GM18508 (cell line): Measurements from ENCODE around the gene PAN3.
"Not testable (repeated sequence)": the region's sequence is repeated elsewhere in the genome, so short reads cannot be mapped to it uniquely, and the experiment has no call there.

Experiments
- ATAC-seq: cut with Tn5 transposase; IDR thresholded peaks from one replicate; pipeline ENCODE4 v1.9.1; 2021; ENCODE audit warnings: moderate number of reproducible peaks; ENCODE audit not compliant: insufficient read depth, unreplicated experiment

Gene PAN3

DNA sequence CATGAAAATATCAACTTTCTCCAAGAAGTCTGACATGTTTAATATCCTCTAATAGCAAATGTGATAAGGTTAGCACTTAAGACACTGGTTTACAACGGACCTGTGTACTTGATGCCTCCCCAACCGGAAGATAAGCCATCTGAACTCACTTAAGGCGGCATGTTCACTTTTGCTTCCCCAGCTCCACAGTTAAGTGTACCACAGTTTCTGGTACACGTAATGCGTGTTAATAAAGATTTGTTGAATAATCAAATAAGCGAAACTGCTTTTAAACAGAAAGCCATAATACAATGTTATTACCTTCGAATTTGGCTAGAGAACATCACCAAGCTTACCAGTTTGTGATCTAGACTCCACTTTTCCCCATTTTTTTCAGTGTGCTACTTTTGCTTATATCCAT, 1.4 kb upstream of the PAN3 start:
- ATAC-seq = no peak

DNA sequence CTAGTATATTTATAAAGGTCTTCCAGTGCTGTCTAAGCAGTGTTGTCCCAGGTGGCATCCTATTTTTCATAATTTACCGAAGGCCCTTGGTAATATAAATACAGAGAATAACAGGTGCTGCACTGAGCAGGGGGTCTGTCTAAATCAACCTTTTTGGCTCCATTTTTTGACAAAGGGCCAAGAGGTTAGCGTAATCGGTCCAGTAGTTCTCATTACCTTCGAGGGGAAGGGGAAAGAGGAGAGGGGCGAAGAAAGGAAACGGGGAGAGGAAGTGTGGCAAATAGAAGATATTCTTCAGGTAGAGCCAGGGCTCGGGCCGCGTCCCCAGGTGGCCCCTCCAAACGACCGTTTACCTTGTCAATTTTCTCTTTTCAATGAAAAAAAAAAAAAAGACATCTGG, 749 bp upstream of the PAN3 start:
- peak; percentile 5 for ATAC-seq

DNA sequence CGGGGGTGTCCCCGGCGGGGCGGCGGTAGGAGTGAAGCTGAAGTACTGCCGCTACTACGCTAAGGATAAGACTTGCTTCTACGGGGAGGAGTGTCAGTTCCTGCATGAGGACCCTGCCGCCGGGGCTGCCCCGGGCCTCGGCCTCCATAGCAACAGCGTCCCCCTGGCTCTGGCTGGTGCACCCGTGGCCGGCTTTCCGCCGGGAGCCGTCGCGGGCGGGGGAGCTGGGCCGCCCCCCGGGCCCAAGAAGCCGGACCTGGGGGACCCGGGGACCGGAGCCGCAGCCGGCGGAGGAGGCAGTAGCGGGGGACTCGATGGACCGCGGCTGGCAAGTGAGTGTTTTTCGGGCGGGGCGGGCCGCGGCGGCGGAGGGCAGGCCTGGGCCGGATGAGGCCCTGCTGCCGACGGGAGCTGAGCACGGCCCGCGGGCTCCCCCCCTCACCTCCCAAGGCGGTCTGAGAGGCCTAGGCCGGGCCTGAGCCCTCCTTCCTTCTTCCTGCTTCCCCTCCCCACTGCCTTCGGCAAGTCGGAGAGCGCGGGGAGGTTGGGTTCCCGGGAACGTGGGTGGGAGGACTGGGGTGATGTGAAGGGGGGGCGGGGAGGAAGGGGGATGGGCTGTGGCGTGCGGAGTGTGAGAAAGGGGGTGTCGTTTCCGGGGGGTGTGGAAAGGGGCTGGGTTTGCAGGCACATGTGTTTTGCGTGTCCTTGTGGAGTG, 568 bp downstream of the PAN3 start:
- no peak for ATAC-seq

DNA sequence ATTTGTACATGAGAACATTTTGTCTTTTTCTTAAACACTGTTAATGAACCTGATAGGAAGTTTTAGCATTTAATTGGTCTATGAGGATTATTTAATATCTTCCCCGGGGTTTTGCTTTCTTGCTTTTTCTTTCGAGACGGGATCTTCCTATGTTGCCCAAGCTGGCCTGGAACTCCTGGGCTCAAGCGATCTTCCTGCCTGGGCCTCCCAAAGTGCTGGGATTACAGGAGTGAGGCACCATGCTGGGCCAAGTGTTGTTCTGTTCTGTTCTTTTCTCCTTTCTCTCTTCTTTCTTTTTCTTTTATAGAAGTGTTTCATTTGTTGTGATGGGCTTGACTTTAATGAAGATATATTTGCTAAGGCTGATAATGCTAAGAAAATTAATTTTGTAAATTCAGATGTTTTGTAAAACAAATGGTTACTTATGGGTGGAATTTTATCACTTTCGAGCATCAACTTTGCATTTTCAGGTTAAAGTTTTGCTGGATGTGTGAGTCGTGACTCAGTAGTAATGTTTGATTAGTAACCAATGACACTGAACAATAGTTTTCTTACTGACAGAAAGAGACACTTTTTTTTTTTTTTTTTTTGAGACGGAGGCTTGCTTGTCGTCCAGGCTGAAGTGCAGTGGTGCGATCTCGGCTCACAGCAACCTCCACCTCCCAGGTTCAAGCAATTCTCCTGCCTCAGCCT, 2.2 kb downstream of the PAN3 start:
- ATAC-seq = no peak

DNA sequence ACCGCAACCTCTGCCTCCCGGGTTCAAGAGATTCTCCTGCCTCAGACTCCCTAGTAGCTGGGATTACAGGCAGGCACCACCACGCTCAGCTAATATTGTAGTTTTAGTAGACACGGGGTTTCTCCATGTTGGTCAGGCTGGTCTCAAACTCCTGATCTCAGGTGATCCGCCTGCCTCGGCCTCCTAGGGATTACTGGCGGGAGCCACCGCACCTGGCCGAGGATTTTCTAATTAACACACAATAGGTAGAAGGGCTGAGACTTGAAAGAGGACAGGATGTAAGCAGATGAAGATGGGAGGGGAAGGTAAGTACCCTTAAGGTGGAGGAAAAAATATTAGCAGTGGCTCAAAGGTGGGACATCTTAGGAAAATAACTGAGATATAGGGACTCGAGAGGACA, 3.2 kb downstream of the PAN3 start:
- ATAC-seq = not testable (repeated sequence)

DNA sequence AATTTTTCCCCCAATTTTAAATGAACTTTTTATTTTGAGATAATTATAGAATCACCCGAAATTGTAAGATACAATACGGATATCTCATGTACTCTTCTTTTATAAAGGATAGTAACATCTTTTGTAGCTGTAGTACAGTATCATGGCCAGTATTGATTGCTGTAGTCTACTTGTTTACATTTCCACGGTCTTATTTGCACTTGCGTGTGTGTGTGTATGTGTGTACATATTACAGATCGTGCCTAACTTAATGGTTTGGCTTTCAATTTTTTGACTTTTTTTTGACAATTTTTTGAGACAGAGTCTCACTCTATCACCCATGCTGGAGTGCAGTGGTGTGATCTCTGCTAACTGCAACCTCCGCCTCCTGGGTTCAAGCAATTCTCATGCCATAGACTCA, 6.7 kb downstream of the PAN3 start:
- ATAC-seq = no peak

DNA sequence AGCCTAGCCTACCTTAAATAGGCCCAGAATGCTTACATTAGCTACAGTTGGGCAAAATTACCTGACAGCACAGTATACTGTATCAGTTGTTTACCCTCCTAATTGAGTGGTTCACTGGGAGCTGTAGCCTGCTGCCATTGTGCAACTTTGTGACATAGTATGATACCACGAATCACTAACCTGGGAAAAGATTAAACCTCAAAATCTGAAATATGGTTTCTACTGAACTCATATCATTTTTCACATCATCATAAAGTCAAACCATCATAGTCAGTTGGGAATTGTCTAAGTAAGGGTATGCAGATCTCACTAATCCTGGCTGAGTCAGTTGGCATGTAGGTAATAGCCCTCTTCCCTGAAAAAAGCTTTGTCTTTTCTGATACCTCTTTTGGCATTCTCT, 9.2 kb downstream of the PAN3 start:
- no peak for ATAC-seq

DNA sequence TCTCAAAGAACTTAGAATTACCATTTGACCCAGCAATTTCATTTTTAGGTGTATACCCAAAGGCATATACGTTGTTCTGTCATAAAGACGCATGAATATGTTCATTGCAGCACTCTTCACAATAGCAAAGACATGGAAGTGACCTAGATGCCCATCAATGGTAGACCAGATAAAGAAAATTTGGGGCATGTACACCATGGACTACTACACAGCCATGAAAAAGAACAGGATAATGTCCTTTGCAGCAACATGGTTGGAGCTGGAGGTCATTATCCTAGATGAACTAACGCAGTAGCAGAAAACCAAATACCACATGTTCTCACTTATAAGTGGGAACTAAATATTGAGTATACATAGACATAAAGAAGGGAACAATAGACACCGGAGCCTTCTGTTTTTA, 20.7 kb downstream of the PAN3 start:
- no peak for ATAC-seq

DNA sequence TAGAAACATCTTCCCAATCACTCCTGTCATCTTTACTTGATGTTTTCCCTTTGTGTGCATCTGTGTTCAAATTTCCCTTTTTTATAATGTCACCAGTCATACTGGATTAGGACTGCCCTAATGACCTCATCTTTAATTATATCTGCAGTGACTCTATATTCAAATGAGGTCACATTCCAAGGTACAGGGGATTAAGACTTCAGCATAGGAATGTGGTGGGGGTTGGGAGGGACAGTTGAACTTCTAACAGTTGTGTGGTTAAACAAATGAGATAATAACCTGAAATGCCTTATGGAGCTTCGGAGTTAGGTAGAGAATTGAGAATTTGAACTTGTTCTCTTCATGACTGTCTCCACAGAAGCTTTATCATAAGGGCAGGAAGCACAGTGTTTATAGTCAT, 23.0 kb downstream of the PAN3 start:
- no peak for ATAC-seq

DNA sequence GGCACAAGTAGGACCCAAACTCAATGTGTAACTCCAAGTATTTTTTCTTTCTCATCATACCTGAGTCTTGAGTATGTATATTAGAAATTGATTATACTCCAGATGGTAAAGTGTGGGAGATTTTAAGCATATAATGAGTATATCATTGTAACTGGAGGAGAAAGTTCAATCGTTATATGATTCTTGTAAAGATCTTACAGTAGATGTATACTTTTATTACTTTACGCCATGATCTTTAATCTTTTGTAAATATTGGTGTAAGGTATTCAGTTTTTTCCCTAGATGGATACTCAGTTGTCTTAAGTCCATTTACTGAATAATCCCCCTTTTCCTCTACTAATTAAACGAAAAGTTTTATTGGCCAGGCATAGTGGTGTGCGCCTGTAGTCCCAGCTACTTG, 25.2 kb downstream of the PAN3 start:
- no peak for ATAC-seq

DNA sequence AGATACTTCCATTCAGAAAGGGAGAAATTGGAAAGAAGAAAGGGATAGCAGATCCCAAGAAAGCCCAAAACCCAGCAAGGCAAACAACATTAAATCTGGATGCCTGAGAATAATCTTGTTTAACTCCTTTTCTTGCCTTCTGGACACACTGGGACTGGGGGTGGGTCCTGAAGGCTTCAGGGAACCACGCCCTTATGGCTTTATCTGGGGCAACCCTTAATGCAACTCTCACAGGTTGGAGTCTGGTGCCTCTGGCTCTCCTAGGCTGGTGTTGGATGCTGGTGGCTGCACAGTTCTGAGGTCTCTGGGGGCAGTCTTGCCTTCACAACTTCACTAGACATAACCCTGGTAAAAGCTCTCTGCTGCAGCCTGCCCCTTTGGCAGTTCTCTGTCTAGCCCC, 27.9 kb downstream of the PAN3 start:
- ATAC-seq = no peak

DNA sequence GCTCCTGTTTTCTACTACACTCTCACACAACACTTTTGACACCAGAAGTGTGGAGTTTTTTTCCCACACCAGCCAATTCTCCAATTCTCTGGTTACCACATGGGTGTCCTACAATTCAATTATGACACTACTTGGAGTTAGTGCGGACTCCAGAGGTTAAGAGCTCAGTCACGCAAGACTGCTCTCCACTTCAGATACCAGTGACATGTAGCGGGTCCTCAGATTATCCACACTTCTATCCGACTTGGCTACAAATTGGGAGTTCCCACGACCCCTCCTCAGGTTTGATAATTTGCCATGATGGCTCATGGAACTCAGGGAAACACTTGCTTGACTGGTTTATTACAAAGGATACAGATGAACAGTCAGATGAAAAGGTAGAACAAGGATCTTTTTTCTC, 32.9 kb downstream of the PAN3 start:
- no peak for ATAC-seq

DNA sequence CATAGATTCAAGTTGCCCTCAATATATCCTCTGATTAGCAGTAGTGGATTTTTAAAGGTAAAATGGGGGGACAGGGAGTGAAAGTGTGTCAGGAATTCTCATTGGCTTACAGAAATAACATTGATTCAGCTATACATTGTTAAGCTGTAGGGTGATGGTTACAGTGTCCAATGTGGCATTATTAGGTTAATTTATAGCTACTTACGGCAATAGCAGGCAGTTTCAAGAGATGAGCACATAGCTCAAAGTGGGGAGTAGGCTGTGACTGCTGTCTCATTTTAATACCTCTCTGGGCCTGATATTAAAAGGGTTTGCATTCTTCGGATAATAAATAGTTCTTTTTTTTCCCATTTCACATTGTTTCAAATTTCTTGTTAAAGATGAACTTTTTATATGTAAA, 34.6 kb downstream of the PAN3 start:
- ATAC-seq = no peak

DNA sequence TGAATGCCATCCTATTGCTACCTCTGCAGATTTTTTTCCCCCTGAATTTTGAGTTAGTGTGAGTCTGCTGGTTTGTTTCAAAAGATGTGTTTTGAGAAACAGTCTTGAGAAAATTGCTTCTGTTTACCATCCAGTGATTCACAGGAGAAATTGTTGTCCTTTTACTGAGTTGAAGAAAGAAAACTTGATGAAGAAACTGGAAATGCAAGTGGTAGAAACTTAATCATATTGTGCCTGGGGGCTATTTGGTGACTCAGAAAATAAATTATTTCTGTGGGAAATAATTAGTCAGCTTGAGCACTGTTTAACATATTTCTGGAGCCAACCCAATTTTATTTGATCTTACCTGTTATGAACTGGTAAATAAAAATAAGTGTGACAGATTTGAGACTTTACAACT, 35.4 kb downstream of the PAN3 start:
- ATAC-seq = no peak

DNA sequence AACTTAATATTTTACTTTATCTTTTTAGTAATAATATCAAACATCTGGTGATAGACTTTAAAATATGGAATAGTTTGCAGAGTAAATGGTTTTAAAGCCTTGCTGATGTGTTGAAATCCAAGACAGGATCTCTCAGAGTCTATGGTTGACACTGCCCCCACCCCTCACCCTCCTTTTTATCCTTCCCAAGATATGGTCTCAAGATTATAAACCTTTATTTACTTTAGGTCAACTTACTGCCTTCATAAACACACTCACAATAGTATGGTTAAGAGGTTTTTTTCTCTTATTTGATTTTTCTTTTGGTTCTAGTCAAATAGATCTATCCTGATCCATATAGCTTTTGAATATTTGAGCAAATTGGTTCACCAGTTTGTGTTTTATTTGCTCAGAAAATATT, 39.0 kb downstream of the PAN3 start:
- no peak for ATAC-seq

DNA sequence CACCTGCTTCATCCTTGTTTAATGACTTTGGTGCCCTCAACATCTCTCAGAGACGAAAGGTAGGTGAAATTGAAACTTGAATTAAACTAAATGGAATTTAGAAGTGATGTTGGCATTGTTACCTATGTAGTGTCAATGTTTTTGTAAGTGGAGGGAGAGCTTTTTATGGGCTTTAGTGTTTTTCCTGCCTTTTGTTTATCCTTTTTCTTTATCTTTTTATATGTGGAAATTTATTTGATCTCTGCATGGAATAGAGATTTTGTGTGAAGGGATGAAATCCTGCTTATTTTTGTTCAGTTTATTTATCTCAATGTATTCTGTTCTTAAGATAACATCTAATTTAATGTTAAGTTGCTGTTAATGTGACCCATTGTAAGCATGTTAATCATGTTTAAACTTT, 39.5 kb downstream of the PAN3 start:
- ATAC-seq = no peak

DNA sequence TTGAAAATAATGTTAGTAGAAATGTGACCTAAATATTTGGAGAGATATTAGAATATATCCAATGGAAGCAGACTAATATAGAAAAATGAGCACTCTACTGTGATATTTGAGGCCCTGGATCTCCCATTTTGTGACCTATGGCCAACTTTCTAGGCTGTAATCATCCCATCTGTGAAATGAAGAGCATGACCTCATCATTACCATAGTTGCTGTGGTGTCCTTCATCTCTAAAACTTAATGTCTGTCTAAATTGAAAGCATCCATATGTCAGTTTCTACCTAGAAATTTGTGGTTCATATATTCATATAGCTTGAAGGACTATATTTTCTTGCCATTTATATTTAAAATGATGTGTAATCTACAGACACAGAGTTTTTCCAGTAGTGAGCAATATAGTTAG, 41.6 kb downstream of the PAN3 start:
- ATAC-seq = no peak

DNA sequence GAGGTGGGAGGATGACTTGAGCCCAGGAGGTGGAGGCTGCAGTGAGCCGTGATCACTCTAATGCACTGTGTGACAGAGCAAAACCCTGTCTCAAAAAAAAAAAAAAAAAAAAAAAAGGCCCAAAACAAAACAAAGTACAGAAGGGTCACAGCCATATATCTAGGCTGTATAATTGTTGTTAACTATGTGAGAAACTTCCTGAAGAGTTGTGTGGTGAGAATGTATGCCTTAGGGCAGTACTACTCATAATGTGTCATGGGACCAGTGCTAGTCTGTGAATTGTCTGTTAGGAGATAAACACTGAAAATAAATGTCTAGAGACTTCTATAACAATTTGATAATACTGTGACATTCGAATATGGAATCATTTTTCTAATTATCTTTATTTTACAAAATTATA, 43.1 kb downstream of the PAN3 start:
- ATAC-seq = no peak

DNA sequence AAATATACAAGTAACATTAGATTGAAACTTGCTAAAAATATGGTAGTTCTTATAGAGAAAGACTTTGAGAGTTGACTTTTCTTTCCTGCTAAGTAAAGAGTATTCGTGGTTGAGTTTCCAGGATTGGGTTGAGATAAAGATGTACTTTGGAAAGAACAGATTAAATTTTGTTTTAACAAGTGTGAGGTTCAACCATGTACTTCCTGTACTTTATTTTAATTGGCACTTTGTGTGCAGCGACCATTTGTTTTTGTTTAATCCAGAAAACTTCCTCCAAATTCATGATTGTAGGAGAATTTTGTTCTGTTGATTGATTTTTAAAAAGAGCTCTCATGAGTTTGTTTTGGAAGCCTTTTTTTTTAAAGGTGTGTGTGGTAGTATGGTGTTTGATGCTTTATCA, 46.9 kb downstream of the PAN3 start:
- no peak for ATAC-seq

DNA sequence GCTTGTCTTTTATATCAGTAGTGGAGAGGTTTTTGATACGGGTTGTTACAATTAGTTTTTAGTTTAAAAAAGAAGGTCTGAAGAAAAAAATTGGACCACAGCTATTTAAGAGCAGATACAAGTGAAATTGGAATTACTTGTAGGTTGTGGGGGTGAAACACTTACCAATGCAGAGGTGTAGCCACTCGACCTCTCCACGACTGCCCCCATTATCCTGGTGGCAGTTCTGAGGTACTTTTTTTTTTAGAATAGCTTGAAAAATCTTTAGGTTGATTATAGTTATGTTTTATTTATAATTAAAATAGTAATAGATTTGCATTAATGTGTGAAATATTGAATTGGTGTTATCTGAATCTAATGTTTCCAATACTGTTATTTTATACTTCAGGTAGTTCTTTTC, 60.7 kb downstream of the PAN3 start:
- no peak for ATAC-seq

DNA sequence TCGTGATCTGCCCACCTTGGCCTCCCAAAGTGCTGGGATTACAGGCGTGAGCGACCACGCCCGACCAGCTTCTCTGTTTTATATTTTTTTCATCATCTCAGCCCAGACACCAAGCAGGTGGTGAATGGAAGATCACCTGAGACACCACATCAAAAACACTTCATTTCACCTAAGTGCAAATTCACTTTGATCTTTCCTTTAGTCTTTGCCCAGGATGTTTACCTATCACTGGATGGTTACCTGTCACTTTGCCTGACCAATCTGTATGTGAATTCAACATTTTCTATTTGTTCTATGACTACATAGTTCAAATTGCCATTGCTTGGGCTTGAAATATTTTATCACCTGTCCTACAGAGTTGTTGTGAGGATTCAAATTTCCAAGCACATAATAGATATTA, 65.7 kb downstream of the PAN3 start:
- no peak for ATAC-seq

DNA sequence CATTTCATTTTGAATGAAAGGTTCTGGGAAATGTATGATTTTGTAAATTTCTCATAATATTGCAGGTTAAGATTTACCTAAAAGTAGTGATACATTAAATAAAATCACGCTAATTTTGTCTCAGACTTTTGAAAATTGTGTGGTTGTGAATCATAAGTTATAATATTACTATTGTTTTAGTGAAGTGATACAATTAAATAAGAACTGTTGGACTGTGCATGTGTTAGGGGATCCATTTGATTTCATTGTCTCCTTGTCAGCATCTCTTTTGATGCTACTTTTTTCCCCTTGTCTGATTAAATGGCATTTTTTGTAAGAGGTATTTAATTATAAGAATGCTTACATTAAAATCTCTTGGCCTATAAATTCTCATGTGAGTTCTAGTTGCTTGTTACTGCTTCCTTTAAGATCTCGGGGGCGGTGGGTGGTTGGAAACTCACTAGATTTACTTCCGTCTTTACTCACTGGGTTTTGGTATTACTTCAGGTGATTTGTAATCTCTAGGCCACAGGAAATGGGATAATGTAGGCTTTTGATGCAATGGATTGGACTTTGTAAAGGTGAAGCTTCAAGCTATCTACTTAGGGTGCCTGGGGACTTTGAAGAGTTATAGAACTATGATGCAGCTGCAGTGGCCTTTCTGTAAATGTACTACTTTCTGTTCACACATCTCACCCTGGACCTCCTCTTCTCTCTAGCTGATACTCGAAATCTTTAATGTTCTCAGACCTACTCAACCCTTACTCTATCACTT, 66.5 kb downstream of the PAN3 start:
- ATAC-seq = no peak
